Measurements from ENCODE around the gene LAG3.

Gene LAG3

GRCh38 chr12:6772726-6773589 is 638 bp downstream of the LAG3 start:
- no peak for DNase-seq

- DNase-seq = no peak
Measured at GRCh38 chr12:6773590-6774351, 1.5 kb downstream of the LAG3 start.

DNA sequence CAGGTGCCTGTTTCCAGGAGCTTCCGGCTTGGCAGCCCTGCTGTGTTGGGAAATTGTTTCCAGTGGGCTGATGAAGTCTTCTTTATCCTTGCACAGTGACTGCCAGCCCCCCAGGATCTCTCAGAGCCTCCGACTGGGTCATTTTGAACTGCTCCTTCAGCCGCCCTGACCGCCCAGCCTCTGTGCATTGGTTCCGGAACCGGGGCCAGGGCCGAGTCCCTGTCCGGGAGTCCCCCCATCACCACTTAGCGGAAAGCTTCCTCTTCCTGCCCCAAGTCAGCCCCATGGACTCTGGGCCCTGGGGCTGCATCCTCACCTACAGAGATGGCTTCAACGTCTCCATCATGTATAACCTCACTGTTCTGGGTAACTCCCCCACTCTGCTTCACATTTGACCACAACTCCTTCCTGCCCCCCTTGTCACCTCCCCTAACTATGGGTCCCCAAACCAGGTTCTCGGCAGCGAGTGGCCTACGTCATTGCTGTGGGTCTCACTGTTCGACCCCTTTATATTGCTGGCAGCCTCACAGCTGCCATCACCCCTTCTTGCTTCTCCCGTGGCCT is 2.3 kb downstream of the LAG3 start:
- DNase-seq = no peak

DNA sequence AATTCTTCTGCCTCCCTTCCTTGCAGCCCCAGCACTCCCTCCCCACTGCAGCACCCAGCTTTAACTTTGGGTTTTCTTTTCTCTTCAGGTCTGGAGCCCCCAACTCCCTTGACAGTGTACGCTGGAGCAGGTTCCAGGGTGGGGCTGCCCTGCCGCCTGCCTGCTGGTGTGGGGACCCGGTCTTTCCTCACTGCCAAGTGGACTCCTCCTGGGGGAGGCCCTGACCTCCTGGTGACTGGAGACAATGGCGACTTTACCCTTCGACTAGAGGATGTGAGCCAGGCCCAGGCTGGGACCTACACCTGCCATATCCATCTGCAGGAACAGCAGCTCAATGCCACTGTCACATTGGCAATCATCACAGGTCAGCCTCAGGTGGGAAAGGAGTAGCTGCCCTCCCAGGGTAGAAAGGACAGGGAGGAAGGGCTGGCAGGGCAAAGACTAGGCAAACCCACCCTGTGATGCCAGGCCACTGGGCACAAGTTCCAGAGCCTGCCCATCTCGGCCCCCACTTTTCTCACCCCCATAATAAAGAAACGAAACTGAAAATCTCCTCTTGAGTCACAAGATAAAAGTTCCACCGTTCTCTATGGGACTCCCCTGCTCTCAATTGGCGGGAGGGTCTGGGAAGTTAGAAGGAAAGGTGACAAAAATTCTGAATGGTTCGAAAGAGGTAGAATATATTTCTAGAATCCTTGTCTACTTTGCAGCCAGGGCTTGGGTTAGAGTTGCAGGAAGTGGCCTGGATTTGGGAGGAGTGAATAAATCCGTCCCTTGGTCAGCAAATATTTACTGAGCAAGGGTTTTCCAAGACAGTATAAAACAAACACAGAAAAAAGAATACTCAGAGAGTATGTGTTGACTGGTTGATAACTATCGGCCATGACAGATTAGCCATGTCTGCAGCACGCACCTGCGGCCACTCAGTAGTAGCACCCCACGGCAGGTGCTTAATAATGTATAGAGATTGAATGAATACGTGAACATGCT is 3.2 kb downstream of the LAG3 start:
- no peak for DNase-seq

GRCh38 chr12:6777386-6777785 is 5.1 kb downstream of the LAG3 start:
- no peak for DNase-seq

DNA sequence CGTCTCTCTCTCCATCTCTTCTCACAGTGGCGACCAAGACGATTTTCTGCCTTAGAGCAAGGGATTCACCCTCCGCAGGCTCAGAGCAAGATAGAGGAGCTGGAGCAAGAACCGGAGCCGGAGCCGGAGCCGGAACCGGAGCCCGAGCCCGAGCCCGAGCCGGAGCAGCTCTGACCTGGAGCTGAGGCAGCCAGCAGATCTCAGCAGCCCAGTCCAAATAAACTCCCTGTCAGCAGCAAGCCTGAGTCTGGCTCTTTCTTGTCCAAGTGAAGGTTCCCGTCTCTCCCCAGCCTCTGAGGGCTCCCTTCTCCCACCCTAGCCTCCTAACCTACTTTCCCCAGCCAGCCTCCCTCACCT is 5.9 kb downstream of the LAG3 start:
- DNase-seq = no peak

DNA sequence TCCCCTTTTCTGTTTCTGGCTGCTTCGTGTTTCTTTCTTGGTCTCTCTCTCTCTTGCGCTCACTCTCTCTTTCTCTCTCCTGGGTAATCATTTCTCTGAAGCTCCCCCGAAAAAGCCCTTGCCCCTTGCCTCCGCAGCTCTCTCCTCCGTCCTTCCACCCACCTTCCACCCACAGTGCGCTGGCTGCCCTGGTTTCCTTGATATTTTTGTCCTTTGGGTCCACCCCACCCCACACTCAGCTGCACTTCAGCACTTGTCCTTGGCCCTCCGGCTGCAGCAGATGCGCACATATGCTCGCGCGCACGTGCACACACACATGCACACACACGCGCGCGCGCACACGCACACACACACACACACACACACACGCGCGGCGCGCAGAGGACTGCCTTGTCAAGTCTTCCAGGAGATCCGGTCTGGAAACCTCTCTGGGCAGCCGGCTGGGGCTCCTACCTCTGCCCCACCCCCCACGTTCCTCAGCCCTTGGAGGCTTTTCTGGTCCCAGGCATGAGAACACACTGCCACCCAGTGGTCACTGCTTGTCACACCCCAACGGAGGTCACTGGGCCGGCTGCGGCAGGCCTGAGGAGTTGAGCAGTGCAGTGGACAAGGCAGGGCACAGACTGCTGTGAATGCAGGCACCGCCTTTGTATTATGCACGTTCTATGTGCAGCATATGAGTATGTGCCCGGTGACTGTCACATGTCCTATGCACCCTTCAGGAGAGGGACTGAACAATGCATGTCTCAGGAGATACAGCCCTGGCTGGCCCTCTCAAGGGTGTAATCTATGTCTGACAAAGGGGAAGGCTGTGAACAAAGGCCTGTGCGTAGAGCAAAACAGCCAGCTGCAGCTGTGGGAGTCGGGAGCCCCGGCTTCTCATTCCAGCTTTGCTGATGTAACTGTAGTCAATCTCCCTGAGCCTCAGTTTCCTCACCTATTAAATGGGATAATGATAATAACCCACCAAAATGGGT is 6.5 kb downstream of the LAG3 start:
- peak; percentile 76 for DNase-seq

- no peak for DNase-seq
Measured at GRCh38 chr12:6779708-6780432, 7.5 kb downstream of the LAG3 start.

DNA sequence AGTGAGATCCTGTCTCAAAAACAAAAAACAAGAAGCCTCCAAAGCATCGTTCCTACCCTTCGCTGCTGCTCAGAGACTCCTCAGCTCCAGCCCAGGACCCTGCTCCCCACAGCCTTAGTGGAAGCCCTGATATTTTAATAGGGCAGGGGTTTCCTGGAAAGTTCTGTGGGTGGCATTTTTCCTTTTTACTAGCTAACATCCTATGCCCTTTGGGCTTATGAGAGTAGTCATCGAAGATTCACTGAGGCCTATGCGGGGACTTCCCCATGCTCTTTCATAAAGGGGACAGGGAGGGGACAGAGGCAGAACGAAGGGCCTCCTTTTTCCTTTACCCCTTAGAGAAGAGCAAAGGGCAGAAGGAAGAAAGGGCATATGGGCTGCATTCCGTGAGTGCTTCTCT is 8.3 kb downstream of the LAG3 start:
- DNase-seq = no peak

DNA sequence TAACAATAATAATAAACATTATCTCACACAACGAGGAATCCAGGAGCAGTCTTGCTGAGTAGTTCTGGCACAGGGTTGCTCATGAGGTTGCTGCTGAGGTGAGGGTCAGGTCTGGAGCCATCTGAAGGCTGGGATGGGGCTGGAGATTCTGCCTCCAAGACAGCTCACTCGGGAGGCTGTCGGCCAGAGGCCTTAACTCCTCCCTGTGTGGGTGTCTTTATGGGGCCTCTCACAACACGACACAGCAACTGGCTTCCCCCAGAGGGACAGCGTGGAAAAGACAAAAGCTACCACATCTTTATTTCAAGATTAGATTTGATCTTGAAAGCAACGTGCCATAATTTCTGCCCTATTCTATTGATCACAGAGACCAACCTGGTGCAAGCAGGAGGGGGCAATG is 9.8 kb downstream of the LAG3 start:
- no peak for DNase-seq

GRCh38 chr12:6782850-6783566 is 10.7 kb downstream of the LAG3 start:
- no peak for DNase-seq

GRCh38 chr12:6783828-6784227 is 11.5 kb downstream of the LAG3 start:
- DNase-seq = no peak

GRCh38 chr12:6784296-6784695 is 12.0 kb downstream of the LAG3 start:
- DNase-seq = no peak

DNA sequence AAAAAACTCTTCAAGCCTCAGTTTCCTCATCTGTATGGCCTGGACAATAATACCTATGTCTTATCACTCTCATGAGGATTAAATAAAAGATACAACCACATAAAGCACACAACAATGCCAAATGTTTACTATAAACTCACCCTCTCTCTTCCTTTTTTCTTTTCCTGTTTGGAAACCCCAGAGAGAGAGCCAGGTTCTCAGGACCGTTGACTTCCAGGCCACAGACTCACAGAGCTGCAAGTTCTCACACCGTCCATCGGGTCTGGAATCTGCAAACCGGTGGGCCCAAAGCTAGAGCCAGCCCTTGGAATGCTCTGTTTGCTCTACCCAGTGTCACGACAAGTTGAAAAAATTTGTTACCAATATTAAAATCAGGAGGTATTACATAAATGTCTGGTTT is 12.4 kb downstream of the LAG3 start:
- no peak for DNase-seq

DNA sequence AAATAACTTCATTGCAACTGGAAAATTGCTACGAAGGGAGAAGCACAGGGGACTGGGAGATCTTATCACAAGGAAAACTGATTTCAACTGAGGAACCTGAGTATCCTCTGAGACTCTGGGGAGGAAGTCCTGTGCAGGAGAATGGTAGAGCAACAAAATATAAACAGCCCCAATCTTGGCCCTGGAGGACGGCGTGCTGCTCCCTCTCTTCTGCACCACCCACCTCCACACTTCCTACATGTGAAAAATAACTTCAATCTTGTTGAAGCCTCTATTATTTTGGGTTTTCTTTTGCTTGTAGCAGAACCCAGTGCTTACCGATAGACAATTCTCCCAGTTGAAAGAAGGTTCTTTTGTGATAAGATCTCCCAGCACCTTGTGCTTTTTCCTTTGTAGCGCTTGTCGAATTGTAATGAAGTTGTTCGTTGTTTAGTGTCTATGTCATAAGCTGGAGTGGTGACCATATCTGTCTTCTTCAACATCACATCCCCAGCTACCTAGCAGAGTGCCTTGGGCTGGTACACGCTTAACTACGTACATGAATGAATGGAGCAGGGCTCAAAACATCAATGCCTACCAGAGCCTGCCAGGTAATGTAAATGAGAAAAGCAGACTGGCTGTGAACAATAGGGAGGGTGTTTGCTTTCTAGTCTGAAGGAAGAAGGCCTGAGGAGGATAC is 14.2 kb downstream of the LAG3 start:
- no peak for DNase-seq

DNA sequence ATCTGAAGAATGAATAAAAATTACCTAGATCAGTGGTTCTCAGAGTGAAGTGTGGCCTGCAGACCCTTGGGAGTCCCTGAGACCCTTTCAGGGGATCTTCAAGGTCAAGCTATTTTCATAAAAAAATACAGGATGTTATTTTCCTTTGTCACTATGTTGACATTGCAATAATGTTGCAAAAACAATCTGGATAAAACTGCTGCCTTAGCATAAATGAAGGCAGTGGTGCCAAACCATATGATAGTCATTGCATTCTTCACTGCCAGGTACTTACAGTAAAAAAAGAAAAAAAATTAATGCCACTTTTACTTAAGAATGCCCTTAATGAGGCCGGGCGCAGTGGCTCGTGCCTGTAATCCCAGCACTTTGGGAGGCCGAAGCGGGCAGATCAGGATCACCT is 15.0 kb downstream of the LAG3 start:
- no peak for DNase-seq

DNA sequence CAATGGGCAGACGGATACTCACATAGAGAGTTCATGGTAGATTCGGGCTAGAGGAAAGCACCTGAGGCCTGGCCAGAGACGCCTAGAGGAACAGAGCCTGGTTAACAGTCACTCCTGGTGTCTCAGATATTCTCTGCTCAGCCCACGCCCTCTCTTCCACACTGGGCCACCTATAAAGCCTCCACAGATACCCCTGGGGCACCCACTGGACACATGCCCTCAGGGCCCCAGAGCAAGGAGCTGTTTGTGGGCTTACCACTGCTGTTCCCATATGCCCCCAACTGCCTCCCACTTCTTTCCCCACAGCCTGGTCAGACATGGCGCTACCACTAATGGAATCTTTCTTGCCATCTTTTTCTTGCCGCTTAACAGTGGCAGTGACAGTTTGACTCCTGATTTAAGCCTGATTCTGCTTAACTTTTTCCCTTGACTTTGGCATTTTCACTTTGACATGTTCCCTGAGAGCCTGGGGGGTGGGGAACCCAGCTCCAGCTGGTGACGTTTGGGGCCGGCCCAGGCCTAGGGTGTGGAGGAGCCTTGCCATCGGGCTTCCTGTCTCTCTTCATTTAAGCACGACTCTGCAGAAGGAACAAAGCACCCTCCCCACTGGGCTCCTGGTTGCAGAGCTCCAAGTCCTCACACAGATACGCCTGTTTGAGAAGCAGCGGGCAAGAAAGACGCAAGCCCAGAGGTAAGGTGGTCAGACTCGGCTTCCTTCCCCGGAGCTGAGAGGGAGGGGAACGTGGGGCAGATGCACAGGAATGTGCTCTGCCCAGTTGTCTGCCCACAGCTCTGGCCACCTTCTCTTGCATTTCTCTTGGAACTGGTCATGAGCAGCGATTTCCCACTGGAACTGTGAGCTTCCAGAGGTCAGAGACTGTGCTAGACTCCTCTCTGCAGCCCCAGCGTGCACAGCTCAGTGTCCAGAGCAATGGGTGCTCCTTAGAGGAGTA is 16.9 kb downstream of the LAG3 start, which contains the start of gene CD4:
Gene CD4, plus strand, starts transcription at position 557 of the 953 bp plus-strand sequence. CDS start 10,611 bp downstream, outside the sequence.
- DNase-seq = no peak

- no peak for DNase-seq
Measured at GRCh38 chr12:6790496-6791150, 18.3 kb downstream of the LAG3 start.
